ENCODE data around the gene HSPA2.

GRCh38 chr14:64581817-64582216 is 41.3 kb downstream of the HSPA2 start:
- no peak for TF ChIP-seq POLR2A (IDR thresholded peaks at IDR 0.05)
- TF ChIP-seq, protein P1, sequence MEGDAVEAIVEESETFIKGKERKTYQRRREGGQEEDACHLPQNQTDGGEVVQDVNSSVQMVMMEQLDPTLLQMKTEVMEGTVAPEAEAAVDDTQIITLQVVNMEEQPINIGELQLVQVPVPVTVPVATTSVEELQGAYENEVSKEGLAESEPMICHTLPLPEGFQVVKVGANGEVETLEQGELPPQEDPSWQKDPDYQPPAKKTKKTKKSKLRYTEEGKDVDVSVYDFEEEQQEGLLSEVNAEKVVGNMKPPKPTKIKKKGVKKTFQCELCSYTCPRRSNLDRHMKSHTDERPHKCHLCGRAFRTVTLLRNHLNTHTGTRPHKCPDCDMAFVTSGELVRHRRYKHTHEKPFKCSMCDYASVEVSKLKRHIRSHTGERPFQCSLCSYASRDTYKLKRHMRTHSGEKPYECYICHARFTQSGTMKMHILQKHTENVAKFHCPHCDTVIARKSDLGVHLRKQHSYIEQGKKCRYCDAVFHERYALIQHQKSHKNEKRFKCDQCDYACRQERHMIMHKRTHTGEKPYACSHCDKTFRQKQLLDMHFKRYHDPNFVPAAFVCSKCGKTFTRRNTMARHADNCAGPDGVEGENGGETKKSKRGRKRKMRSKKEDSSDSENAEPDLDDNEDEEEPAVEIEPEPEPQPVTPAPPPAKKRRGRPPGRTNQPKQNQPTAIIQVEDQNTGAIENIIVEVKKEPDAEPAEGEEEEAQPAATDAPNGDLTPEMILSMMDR (IDR thresholded peaks at IDR 0.05), result no peak
